ENCODE results near the gene PAFAH2. TPM values are rescaled to one million over a fixed set of nuclear protein-coding genes. Genes with fewer than 3 reads are reported as not detected.

Gene PAFAH2
- 13.0 TPM for total RNA-seq (2021; ENCODE audit: unreplicated experiment)
- 6.4 and 9.8 TPM in 2 replicates for polyA plus RNA-seq (2012)
- percentile 56 among the genes with signal in this experiment for Bru-seq, nascent RNA
- BruChase-seq, experiment 1, labeled RNA remaining after a 6-hour chase, result percentile 57 among the genes with signal in this experiment
- BruChase-seq, experiment 2, labeled RNA remaining after a 2-hour chase, result percentile 60 among the genes with signal in this experiment
- long read RNA-seq, transcript PAFAH2-201 (11 exons, 3,581 nt), result major isoform, 15 of 32 reads
- long read RNA-seq, partial matches to known transcripts, result 10 of 32 reads
- long read RNA-seq, other reads (novel, unspliced or antisense), result 5 of 32 reads

DNA sequence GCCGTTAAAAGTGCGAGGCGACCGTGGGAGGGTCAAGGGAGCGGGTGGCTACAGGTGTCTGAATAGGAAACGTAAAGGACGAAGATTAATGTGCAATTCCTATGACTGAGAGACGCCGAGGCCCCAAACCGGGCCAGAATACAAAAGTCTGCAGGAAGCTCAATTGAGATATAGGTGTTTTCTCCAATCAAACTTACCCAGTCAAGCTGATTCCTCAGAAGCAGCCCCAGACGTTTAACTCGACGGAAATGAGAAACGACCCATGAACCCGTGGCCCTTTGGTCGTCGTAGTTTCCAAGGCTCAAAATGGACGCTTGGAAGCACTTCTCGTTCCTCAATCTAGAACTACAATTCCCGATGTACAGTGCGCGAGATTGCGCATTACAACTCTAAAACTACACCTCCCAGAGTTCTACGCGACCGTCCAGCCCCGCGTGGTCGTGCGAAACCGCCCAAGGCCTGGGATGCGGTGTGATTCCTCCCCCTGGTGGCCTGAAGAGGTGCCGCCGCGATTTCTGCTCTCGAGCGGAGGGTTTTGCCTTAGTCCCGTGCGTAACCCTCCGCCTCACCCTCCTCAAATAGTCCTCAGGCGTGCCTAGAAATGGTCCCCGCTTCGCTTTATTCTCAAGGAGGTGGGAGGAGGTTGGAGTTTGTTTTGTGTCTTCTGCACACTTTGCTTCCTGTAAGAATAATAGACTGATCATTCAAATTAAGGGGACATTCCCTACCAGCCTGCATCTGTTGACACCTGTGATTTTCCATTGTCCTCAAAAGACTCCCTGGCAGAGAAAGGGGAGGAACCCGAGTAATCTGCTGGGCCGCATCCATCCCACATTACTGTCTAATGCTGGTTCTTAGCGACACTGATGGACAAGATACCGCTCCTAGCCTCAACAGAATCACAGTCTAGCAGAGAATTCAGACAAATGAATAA, at the start of gene PAFAH2:
Gene PAFAH2 (minus strand): TSS at position 236 of the 934 bp plus-strand sequence. CDS start 7,247 bp downstream, outside the sequence.
- Histone ChIP-seq H3K4me3 (replicated peaks in 1 of 2; ENCODE audit: low read depth in 1 of 2, low read length in 2 of 2) (peak within 1 kb of the TSS; percentile 89 to 95), H3K9me2 (ENCODE audit: insufficient read depth) (no peaks in the 10 kb centered on the region), H2AFZ (ENCODE audit: low read depth, low read length, poor library complexity, severe bottlenecking) (peak within 1 kb of the TSS; percentile 93), H3K27me3 (ENCODE audit: insufficient read depth, low read length) (no peaks in the 10 kb centered on the region), H3K79me2 (ENCODE audit: insufficient read depth, low read length) (peaks cover 9% of the 10 kb centered on the region; the same call in 1 of the 2 replicates), H3K27ac (ENCODE audit: low read depth, low read length) (peak within 1 kb of the TSS; percentile 65), H3K4me2 (ENCODE audit: low read length) (peak within 1 kb of the TSS; percentile 94), H3K36me3 (ENCODE audit: control insufficient read depth in 1 of 2, insufficient read depth in 2 of 2, low read length in 2 of 2) (no peaks in the 10 kb centered on the region), H4K20me1 (ENCODE audit: insufficient read depth) (no peaks in the 10 kb centered on the region), H3K9me3 (ENCODE audit: control insufficient read depth in 1 of 2, insufficient read depth in 1 of 2, low read depth in 1 of 2, low read length in 2 of 2) (no peaks in the 10 kb centered on the region), H3K4me1 (ENCODE audit: control insufficient read depth in 1 of 2, insufficient read depth in 2 of 2, low read length in 2 of 2) (peaks cover 9 to 17% of the 10 kb centered on the region in 2 experiments; a peak in 3 of 4 replicates), H3K9ac (ENCODE audit: low read length) (peak within 1 kb of the TSS; percentile 78)
- ChIA-PET POLR2A (interaction anchor here (0.5 to 1.7 kb wide), 8 partner anchors 10 to 178 kb away, joined by 3 to 12 read pairs (median 4); partner anchors contain the start of gene MTFR1L), CTCF (interaction anchor here (0.6 to 3.7 kb wide), 13 partner anchors 10 to 200 kb away, joined by 3 to 47 read pairs (median 5); no protein-coding TSS in a partner anchor), RAD21 (ENCODE audit: low non-redundant PET in 1 of 2, low total read pairs in 2 of 2, uncharacterized antibody in 2 of 2, unreplicated experiment in 2 of 2) (interaction anchor here (0.6 to 1.9 kb wide), 4 partner anchors 30 to 106 kb away, joined by 3 to 12 read pairs (median 6); no protein-coding TSS in a partner anchor)
- BruUV-seq (replicated peaks), result TSS peak; percentile 67
- peak; percentile 99 for ATAC-seq
- DNase-seq (ENCODE audit: low read depth, low spot score), result peak; percentile 100
- intact Hi-C loops (cut with micrococcal nuclease), result loop anchor here (1.0 to 10.0 kb wide), 4 partner anchors 103 to 453 kb away; partner anchors contain the start of genes LDLRAP1 and MTFR1L
- peak; percentile 91 for TF ChIP-seq YY1 (IDR thresholded peaks at IDR 0.05; ENCODE audit: extremely low read depth, insufficient replicate concordance, low read depth, low read length)
- TF ChIP-seq ELF1 (IDR thresholded peaks at IDR 0.05; ENCODE audit: borderline replicate concordance, low read depth), result no peak; the same call in 1 of the 2 replicates
- TF ChIP-seq, protein P1, sequence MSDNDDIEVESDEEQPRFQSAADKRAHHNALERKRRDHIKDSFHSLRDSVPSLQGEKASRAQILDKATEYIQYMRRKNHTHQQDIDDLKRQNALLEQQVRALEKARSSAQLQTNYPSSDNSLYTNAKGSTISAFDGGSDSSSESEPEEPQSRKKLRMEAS (IDR thresholded peaks at IDR 0.05), result peak; percentile 93
- TF ChIP-seq SP1 (IDR thresholded peaks at IDR 0.05; ENCODE audit: low read depth), result peak; percentile 92
- TF ChIP-seq RAD21 (IDR thresholded peaks at IDR 0.05; ENCODE audit: low read depth), result peak; percentile 100
- TF ChIP-seq SRF (IDR thresholded peaks at IDR 0.05; ENCODE audit: low read depth), result peak; percentile 70; the same call in 1 of the 2 replicates
- no peak for TF ChIP-seq FOSL1 (IDR thresholded peaks at IDR 0.05; ENCODE audit: low read depth)
- TF ChIP-seq ZFX (IDR thresholded peaks at IDR 0.05), result no peak
- TF ChIP-seq, protein P2, sequence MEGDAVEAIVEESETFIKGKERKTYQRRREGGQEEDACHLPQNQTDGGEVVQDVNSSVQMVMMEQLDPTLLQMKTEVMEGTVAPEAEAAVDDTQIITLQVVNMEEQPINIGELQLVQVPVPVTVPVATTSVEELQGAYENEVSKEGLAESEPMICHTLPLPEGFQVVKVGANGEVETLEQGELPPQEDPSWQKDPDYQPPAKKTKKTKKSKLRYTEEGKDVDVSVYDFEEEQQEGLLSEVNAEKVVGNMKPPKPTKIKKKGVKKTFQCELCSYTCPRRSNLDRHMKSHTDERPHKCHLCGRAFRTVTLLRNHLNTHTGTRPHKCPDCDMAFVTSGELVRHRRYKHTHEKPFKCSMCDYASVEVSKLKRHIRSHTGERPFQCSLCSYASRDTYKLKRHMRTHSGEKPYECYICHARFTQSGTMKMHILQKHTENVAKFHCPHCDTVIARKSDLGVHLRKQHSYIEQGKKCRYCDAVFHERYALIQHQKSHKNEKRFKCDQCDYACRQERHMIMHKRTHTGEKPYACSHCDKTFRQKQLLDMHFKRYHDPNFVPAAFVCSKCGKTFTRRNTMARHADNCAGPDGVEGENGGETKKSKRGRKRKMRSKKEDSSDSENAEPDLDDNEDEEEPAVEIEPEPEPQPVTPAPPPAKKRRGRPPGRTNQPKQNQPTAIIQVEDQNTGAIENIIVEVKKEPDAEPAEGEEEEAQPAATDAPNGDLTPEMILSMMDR (IDR thresholded peaks at IDR 0.05 in 2 of 3, conservative IDR thresholded peaks at IDR 0.05 in 1 of 3; ENCODE audit: borderline replicate concordance in 1 of 3, insufficient read depth in 1 of 3, low read depth in 2 of 3, low read length in 2 of 3), result peak; percentile 93 to 98 (median 96)
- TF ChIP-seq JUND (IDR thresholded peaks at IDR 0.05), result no peak
- TF ChIP-seq EGR1 (IDR thresholded peaks at IDR 0.05; ENCODE audit: low read depth), result 0 out of 2 replicates have a peak, but pooled peaks have one; percentile 33
- TF ChIP-seq TCF7L2 (IDR thresholded peaks at IDR 0.05; ENCODE audit: borderline replicate concordance, extremely low read depth, insufficient read depth, insufficient read length), result no peak
- peak; percentile 99 for TF ChIP-seq CBX3 (IDR thresholded peaks at IDR 0.05; ENCODE audit: low read depth)
- peak; percentile 89 for TF ChIP-seq SIN3A (IDR thresholded peaks at IDR 0.05; ENCODE audit: low read depth)
- TF ChIP-seq CEBPB (IDR thresholded peaks at IDR 0.05; ENCODE audit: low read depth), result peak; percentile 88
- TF ChIP-seq, protein P3, sequence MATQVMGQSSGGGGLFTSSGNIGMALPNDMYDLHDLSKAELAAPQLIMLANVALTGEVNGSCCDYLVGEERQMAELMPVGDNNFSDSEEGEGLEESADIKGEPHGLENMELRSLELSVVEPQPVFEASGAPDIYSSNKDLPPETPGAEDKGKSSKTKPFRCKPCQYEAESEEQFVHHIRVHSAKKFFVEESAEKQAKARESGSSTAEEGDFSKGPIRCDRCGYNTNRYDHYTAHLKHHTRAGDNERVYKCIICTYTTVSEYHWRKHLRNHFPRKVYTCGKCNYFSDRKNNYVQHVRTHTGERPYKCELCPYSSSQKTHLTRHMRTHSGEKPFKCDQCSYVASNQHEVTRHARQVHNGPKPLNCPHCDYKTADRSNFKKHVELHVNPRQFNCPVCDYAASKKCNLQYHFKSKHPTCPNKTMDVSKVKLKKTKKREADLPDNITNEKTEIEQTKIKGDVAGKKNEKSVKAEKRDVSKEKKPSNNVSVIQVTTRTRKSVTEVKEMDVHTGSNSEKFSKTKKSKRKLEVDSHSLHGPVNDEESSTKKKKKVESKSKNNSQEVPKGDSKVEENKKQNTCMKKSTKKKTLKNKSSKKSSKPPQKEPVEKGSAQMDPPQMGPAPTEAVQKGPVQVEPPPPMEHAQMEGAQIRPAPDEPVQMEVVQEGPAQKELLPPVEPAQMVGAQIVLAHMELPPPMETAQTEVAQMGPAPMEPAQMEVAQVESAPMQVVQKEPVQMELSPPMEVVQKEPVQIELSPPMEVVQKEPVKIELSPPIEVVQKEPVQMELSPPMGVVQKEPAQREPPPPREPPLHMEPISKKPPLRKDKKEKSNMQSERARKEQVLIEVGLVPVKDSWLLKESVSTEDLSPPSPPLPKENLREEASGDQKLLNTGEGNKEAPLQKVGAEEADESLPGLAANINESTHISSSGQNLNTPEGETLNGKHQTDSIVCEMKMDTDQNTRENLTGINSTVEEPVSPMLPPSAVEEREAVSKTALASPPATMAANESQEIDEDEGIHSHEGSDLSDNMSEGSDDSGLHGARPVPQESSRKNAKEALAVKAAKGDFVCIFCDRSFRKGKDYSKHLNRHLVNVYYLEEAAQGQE (IDR thresholded peaks at IDR 0.05; ENCODE audit: low read depth), result no peak
- TF ChIP-seq POLR2A (IDR thresholded peaks at IDR 0.05; ENCODE audit: borderline replicate concordance, extremely low read depth, insufficient read depth, insufficient read length), result peak; percentile 46
- TF ChIP-seq ZNF274 (IDR thresholded peaks at IDR 0.05; ENCODE audit: low read depth, low read length), result no peak
- peak; percentile 89 for TF ChIP-seq POLR2AphosphoS5 (IDR thresholded peaks at IDR 0.05; ENCODE audit: low read depth, low read length)
